COLO668 (cell line): ENCODE measurements around the gene FLOT2.
A peak's percentile ranks its signal among the peaks of the same experiment; 100 is the strongest.
"Not testable (repeated sequence)": the region's sequence is repeated elsewhere in the genome, so short reads cannot be mapped to it uniquely, and the experiment has no call there.

Experiments
- DNase-seq: peaks from one replicate; lab custom pipeline; 2025; ENCODE audit not compliant: unreplicated experiment; lab: John Stamatoyannopoulos, UW

FLOT2 gene

GRCh38 chr17:28897769-28898526 lies 415 bp upstream of the FLOT2 start:
- no peak for DNase-seq

DNA sequence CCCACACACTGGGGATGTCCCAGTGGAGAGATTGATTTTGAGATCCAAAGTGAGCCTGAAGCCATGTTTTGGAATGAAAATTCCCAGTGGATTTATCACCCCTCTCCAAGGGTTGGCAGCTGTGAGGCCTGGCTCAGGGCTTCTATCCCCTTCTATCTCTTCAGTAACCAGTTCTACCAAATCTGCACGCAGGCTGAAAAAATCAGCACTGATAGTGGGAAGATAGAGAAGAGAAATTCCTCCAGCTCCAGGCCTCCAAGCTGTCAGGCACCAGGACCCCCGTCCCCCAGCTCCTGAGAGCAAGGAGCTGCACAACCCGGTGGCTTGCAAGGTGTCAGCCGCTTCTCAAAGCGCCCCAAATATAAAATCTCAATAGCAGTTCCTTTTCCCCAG lies 1.0 kb downstream of the FLOT2 start:
- DNase-seq, result no peak

GRCh38 chr17:28895794-28896447 lies 1.6 kb downstream of the FLOT2 start:
- no peak for DNase-seq

DNA sequence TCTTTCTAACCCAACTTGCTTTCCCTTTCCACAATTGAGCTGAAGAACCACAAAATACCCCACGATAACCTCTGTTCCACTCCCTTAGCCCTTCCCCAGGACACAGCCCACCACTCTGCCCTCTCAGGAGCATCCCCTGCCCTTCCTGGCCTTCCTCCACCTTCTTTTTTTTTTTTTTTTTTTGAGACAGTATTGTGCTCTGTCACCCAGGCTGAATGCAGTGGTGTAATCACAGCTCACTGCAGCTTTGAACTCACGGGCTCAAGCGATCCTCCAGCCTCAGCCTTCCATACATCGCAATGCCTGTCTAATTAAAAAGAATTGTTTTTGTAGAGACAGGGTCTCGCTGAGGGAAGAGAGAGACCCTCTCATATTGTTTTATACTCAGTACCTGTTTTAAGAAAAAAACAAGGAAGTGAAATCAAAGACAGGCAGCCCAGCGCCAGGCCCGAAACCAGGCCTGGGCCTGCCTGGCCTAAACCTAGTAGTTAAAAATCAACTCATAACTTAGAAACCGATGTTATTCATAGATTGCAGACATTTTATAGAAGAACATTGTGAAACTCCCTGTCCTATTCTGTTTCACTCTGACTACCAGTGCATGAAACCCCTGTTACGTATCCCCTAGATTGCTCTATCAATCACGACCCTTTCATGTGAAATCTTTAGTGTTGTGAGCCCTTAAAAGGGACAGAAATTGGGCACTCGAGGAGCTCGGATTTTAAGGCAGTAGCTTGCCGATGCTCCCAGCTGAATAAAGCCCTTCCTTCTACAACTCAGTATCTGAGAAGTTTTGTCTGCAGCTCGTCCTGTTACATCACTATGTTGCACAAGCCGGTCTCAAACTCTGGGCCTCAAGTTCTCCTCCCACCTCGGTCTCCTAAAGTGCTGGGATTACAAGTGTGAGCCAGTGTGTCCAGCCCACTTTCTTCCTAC lies 4.0 kb downstream of the FLOT2 start:
- not testable (repeated sequence) for DNase-seq

DNA sequence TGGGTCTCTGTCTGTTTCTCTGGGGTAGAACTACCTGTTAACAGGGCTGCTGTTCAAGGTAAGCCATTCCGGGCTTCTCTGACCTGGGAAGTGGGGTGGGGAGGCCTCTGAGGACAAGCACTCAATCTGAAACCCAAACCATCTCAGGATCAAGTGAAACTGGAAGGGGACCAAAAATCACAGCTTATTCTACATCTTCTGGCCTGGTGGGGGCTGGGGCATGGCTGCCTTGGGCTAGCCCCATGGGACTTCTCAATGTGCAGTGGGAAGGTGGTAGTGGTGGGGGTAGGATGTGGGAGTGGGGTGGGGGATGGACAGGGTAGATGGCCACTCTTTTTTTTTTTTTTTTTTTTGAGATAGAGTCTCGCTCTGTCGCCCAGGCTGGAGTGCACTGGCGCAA lies 5.5 kb downstream of the FLOT2 start:
- DNase-seq, result no peak

DNA sequence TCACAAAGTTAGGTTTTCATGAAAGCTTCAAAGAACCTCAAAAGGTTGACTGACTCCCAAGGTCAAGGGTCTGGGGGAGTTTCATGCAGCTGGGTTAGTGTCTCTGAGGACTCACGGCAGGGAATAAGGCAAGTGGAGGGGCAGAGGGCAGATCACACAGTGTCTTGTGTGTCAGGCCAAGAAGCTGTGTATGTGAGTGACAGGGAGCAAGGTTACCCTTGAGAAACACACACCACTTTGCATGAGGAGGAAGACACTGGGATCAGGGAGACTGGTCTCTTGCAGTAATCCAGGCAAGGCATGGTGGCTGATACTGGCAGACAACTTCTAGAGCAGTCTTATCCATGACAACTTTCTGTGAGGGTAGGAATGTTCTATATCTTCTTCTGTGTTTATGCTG lies 6.3 kb downstream of the FLOT2 start:
- no peak for DNase-seq

DNA sequence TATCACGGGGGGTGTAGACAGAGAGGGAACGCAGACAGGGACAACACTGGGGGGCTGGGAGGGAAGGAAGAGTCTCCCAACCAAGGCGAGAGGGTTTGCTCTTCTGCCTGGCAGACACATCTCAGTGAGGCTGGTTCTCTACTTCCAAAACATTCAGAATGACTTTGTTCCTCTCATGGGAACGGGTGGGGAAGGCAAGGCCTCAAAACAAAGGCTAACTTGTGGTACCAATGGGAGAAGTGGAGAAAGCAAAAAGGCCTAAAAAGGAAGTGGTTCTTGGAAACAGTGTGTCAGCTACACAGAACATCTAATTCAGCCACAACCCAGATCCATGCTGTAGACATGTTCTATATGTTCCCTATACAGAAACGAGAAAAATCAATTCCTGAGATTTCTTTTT lies 7.5 kb downstream of the FLOT2 start:
- DNase-seq, result no peak

DNA sequence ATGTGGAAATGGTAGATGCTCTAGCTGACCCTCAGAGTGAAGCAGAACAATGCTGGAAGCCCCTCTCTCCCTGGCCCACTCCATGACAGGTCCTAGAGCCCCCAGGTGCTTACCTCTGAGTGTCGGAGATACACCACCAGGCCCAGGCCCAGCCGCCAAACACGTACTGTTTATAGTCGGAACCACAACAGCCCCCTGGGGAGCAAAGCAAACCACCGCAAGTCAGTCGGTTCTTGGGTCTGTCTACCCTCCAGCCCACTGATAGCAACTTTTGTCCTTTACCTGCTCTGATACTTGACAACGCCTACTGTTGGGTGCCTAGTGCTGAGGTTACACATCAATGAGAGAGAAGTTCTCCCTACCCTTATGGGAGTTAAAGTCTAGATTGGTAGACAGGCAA lies 8.7 kb downstream of the FLOT2 start:
- DNase-seq, result no peak

DNA sequence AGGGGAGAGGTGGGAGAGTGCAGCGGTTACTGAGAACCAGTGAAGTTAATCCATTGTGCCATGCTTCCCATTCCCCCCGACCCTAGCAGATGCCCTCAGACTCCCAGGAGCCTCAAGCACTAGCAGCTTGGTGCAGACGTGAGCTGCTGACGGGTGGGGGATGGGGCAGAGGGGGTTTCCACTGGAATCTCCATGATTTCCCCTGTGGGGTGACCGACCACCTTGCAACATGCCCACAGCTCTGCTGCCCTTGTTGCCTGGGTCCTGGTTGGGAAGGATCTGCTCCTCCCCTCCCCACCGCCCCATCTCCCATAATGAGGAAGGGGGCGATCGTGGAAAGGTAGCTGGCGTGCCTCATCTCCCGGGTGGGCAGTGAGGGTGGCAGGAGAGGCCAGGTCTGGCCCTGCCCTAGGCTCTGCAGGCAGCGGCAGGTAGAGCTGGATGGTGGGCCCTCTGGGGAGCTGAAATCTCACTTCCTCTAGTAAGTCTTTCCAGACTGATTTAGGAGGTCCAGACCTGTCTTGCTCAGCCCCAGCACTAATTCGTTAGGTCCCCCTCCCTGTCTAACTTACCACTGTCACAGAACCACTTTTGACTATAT lies 9.6 kb downstream of the FLOT2 start:
- no peak for DNase-seq

GRCh38 chr17:28885951-28886350 lies 11.6 kb downstream of the FLOT2 start:
- DNase-seq, result no peak

DNA sequence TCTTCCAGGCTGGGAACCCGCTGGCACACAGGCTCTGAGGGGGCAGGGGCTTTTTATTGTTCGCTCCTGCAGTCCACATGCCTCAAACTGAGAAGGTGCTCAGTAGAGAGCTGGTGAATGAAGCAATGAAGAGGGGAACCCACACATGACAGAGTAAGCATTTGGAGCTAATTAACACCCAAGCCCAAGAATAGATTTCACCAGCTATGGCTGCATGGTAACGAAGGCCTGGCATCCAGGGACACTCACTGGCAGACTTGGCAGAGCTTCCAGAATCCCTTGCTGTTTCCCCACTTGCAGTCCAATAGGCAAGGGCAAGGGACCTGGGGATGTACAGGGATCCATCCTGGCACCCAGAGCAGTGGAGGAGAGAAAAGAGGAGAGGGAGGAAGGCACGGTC lies 12.2 kb downstream of the FLOT2 start:
- DNase-seq, result no peak

DNA sequence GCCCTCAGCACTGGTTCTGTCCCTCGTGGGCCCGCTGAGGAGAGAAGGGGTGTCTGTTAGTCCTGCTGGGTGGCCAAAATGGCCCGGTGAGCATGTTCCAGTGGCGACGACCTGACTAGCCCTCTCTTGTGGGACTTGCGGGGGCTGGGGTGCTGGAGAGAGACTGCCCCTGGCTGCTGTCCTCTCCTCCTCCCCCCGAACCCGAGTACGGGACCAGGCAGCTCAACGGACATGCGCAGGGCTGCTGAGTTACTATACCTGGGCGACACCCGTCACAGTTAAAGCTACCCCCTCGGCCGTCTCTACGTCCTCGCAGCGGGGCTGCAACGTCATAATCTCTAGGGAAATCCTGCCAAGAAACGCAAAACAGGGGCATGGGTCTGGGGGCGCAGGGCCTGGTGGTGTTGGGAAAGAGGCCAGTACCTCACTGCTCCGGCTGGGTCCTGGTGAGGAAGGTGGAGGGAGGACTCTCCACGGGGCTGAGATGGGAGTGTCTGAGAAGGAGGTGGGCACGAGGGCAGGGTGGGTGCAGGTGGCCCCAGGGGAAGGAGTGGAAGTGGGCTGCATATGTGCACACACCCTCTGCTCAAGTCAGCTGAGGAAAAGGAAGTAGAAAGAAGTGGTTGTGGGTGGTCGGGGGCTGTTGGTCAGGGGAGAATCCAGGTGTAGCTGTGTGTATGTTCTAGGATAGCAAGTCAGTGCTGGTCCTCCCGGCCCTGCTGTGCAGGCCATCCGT lies 13.4 kb downstream of the FLOT2 start:
- no peak for DNase-seq

GRCh38 chr17:28882154-28882895 lies 15.2 kb downstream of the FLOT2 start:
- no peak for DNase-seq

DNA sequence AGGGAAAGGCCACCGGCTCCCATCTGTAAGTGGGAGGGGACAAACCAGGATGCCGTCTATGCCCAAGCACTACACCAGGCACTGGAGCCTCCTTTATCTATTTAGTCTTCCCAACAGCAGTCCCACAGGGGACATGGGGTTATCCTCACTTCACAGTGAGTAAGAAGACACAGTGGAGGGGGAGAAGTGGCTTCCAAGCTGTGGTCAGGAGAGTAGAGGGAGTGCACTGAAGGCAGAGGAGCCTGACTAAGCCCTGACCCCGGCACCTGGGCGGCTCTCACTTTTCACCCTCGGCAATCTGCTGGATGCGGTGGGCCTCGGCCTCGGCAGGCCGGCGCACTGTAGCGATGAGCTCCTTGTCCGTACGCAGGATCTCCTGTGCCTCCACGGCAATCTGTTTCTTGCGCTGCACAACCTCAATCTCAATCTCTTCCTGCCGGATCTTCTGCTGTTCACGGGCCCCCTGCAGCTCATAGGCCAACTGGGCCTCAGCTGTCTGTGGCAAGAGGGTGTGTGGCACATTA lies 15.9 kb downstream of the FLOT2 start:
- DNase-seq, result no peak

DNA sequence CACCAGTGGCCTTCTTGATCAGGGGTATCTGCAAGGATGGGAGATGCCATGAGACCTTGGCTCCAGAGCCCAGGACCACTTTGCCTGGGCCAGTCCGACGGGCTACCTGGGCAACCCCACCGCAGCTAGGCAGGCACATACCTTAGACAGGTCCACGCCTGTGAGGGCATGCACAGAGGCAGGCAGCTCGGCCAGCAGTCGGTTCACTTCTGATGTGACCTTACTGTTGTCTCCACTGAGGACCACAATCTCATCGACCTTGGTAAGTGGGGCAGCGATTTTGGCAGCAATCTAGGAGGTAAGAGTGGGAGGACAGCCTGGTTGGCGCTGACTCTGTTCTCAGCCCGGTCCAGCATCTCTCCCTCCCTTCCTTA lies 17.0 kb downstream of the FLOT2 start:
- no peak for DNase-seq

- DNase-seq, result no peak
These were observed 17.5 kb downstream of the FLOT2 start for GRCh38 chr17:28879886-28880571.

- peak; percentile 5 for DNase-seq
These were observed 18.6 kb downstream of the FLOT2 start for GRCh38 chr17:28878981-28879380.

- DNase-seq, result no peak
These were observed 19.2 kb downstream of the FLOT2 start for GRCh38 chr17:28878158-28878910.
